Limb (tissue), 2 donors: ENCODE data around the gene INTS14.

Source experiments
- DNase-seq, 2 donors: peaks; one replicate each; pipeline ENCODE4 v3.0.0-alpha.2; 2016; ENCODE audit errors: extremely low spot score in 2 of 2

Gene INTS14

DNA sequence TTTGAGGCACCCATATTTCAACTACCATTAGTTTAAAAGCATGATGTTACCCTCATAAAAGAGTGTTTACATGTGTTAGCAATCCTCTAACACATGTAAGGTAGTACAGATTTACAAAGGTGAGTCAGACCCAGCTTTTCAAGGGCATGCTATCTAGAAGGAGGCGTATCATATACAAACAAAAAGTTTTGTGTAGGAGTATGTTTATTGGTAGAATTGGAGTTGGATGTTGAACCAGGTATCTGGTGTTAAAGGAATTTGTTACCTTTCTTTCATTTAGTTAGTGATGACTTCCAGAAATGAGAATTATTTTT is 78.2 kb downstream of the INTS14 start:
- DNase-seq, result no peak

DNA sequence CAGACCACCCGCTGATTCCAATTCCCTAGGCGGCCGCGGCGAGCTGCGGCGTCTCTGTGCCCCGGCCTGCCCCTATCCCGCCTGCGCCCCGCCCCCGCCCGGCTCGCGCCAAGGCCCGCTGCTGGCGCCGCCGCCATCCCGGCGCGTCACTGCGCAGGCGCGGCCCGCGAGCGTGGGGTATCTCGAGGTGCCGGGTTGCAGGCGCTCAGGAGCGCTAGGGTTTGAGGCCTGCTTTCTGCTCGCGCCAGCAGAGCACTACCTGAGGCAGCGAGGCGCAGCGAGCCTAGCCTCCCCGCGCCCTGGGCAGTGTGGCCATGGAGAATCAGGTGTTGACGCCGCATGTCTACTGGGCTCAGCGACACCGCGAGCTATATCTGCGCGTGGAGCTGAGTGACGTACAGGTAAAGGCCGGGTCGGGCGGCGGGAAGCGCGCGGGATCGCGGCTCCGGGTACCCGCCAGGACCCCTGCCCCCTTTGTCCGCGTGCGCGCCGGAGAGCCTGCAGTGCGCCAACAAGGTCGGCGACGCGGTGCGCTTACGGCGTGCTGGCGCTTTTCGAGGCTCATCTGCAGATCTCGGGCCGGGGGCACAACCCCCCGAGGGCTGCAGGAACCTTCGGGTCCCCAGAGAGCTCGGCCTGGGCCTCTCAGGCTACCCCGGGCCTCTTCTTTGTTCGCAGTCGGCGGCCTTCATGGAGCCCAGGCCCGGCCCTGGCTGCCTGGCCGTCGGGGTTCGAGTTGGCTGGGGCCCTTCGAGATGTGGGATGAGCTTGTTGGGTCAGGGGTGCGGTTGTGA is 80.4 kb downstream of the INTS14 start, which contains the start of gene HACD3:
HACD3 (plus strand) TSS at position 146 of the 794 bp plus-strand sequence; CDS start at position 315, 169 bp downstream.
- peak; percentile 78 to 94 for DNase-seq

GRCh38 chr15:65529762-65530317 is 81.1 kb downstream of the INTS14 start:
- DNase-seq, result no peak
